ENCODE measurements around the gene RNF11. TPM values are rescaled to one million over a fixed set of nuclear protein-coding genes. Genes with fewer than 3 reads are reported as not detected.
A peak's percentile ranks its signal among the peaks of the same experiment; 100 is the strongest.
"Not testable (repeated sequence)": the region's sequence is repeated elsewhere in the genome, so short reads cannot be mapped to it uniquely, and the experiment has no call there.

Gene RNF11, protein sequence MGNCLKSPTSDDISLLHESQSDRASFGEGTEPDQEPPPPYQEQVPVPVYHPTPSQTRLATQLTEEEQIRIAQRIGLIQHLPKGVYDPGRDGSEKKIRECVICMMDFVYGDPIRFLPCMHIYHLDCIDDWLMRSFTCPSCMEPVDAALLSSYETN
- total RNA-seq = 100 to 1,000 TPM in 1 of 2 donors, 10 to 100 TPM in 1; 69.6 to 109 TPM
- long read RNA-seq, transcript RNF11-201 (3 exons, 3,084 nt) = major isoform, 241 of 251 reads
- long read RNA-seq, partial matches to known transcripts = 4 of 251 reads
- long read RNA-seq, other reads (novel, unspliced or antisense) = 4 of 251 reads

DNA sequence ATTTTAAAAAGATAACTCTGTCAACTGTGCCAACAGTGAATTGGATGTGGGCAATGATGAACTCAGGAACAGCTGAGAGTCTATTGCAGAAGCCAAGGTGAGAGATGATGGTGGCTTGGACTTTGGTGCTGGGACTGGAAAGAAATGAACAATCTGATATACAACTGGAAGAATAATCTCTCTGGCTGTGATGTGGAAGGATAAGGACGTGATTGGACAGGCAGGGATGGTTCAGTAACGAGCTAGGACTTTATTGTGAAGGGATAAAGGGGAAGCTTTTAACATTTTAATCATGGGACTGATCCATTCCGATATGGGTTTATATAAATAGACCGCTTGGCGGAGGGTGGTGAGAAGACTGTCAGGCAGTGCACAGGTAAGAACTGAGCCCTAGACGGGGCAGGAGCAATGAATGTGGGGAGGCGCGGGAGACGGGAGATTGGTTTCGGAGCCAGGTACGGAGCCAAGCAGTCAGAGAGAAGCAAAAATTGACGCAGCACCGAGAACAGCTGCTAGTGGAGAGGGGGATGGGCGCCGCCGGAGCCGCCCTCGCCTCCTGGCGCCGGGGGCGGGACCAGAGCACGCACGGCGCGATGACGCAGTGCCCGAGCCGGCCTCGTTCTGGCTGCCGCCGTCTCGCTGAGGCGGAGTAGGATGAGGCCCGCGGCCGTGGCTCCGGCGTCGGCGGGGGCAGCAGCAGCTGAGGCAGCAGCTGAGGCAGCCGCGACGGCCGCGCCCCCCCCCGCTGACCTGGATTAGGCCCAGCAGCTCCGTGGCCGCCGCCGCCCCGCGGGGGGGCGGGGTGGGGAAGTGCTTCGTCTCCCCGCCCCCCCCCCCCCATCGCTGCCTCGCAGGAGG is at the start of gene RNF11:
Gene RNF11, plus strand, starts transcription at position 601 of the 858 bp plus-strand sequence. CDS start 484 bp downstream, outside the sequence.
- DNase-seq (peak; percentile 92 to 96), ATAC-seq (peak; percentile 87)
- intact Hi-C loops (cut with DNase I, micrococcal nuclease) = no loop called here

DNA sequence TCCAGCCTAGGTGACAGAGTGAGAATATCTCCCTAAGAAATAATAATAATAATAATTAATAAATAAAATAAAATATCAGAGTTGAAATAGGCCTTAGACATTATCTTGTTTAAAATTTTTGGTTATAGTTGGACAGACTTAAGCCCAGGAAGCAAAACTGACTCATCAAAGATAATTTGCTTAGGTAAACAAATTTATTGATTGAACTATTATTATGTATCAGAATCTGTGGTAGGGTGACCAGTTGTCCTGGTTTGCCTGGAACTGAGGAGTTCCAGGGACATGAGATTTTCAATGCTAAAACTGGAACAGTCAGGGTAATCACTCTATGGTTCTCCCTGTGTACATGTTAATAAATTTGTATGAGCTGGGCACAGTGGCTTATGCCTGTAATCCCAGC is 47.8 kb upstream of the RNF11 start:
- no peak for ATAC-seq
- no peak for DNase-seq
- intact Hi-C loops (cut with DNase I, micrococcal nuclease) = loop anchor here in 1 of 2 donors (5.0 kb wide), 1 partner anchor 251 kb away; no protein-coding TSS in a partner anchor

- intact Hi-C loops (cut with DNase I, micrococcal nuclease) = loop anchor here in 1 of 2 donors (5.0 to 10.0 kb wide), 3 partner anchors 105 to 412 kb away; no protein-coding TSS in a partner anchor
Observed at GRCh38 chr1:51189421-51190073, 46.5 kb upstream of the RNF11 start.

DNA sequence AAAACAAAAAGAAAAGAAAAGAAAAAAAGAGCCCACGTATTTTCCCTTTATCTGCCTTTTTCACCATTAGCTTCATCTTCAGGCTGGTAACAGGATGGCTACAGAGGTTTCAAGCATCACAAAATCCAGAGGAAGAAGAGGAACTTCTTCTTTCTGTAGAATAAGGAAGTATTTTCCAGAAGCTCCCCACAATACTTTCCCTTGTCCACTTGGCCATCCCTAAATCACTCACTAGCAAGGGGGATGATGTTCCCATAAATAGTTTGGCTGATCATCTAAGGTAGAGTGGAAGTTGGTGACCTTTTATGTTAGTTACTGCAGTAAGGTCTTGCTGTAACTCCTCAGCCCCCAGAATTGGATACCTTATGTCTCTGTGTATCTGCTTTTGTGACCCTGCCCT is 45.1 kb upstream of the RNF11 start:
- DNase-seq (no peak), ATAC-seq (no peak)
- intact Hi-C loops (cut with DNase I, micrococcal nuclease) = loop anchor here in 1 of 2 donors (5.0 to 10.0 kb wide), 2 partner anchors 104 to 414 kb away; no protein-coding TSS in a partner anchor

More at GRCh38 chr1:51189421-51190073, 46.5 kb upstream of the RNF11 start:
- DNase-seq = peak; percentile 16 to 28
- ATAC-seq = peak; percentile 61

- intact Hi-C loops (cut with DNase I, micrococcal nuclease) = loop anchor here in 1 of 2 donors (5.0 to 10.0 kb wide), 2 partner anchors 102 to 415 kb away; no protein-coding TSS in a partner anchor
- DNase-seq (peak; percentile 44 to 72), ATAC-seq (peak; percentile 70)
Observed at GRCh38 chr1:51192213-51192843, 43.7 kb upstream of the RNF11 start.

DNA sequence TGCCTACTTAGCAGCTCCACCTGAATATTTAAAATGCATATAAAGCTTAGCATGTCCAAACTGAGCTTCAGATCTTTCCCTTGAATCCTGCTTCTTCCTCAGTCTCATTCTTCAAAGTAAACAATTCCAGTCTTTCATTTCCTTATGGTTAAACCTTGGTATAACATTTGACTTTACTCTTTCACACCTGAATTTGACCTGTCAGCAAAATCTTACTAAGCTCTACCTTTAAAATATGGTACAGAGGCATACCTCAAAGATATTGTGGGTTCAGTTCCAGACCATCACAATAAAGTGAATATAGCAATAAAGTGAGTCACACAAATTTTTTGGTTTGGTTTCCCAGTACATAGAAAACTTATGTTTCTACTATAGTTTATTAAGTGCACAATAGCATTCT is 42.5 kb upstream of the RNF11 start:
- ATAC-seq = no peak
- no peak for DNase-seq
- intact Hi-C loops (cut with DNase I, micrococcal nuclease) = loop anchor here in 1 of 2 donors (5.0 to 10.0 kb wide), 2 partner anchors 101 to 416 kb away; no protein-coding TSS in a partner anchor

DNA sequence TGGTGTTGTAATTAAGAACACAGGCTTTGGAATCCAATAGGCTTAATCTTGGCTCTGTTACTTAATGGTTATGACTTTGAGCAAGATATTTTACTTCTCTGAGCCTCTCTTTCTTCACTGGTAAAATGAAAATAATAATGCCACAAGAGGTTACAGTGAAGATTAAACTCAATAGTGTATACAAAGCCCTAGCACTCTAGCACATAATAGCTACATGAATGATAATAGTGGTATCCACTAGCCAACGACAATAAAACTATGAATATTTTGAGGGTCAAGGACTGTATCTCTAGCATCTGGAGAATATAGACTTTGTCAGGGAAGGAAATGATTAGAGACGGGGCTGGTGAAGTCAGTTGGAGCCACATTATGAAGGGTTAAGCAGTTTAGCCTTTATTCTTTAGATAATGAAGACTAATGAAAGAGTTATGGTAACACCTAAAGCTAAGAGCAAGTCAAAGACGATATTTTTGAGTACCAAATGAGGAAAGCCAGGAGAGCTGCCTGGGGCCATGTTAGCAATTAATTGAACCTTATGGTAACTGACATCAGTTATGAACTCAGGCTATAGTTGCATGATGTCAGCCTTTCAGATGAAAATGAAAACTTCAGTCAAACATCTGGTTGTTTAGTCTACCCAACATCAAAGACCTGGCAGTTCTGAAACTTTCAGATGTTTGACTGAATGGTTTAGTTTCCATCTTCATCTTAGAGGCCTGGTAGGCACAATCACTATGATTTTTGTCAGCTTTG is 32.8 kb upstream of the RNF11 start:
- no peak for DNase-seq
- ATAC-seq = no peak
- intact Hi-C loops (cut with DNase I, micrococcal nuclease) = no loop called here

DNA sequence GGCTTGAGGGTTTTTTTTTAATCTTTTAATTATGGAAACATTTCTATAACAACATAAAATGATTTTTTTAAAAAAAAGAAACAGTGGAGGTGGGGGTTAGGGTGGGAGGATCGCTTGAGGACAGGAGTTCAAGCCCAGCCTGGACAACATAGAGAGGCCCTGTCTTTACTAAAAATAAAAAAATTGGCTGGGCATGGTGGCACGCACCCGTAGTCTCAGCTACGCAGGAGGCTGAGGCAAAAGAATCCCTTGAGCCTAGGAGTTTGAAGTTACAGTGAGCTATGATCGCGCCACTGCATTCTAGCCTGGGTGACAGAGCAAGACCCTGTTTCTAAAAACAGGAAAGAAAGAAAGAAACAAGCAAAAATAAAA is 32.2 kb upstream of the RNF11 start:
- intact Hi-C loops (cut with DNase I, micrococcal nuclease) = no loop called here
- DNase-seq (no peak), ATAC-seq (no peak)

DNA sequence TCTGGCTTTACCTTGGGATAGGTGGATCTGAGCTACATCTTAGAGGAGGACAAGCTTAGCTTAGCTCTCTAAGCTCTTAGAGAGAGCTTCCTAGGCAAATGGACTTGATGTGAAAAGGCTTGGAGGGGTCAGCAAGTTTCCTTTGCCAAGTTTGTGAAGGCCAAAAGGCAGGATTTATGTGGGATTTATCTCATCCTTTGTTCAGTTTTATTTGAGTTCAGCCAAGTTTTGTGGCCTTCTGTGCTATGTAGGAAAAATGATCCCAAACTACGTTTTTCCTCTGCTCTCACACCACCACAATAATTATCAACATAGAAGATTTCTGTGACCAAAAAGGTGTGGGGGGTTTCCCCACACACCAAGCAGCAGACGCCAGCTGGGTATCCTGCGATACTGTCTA is 26.0 kb upstream of the RNF11 start:
- DNase-seq (no peak), ATAC-seq (no peak)
- intact Hi-C loops (cut with DNase I, micrococcal nuclease) = no loop called here

DNA sequence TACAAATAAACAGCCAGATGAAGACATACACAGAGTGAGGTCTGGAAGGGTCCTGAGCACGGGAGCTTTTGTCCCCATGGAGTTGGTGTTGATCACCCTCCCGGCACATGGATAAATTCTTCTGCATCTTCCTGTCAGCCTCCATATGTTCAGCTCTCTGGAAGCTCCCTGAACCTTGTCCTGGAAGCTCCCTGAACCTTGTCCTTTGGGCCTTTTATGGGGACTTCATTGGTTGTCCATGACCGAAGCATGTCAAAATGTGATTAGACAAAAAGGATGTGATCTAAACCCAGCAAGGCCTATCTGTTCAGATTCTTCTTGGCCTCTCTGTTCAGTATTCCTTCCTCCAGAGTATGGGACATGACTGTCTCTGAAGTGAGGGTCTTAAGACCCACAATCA is 25.4 kb upstream of the RNF11 start:
- no peak for ATAC-seq
- DNase-seq = no peak
- intact Hi-C loops (cut with DNase I, micrococcal nuclease) = no loop called here

GRCh38 chr1:51214615-51215131 is 21.4 kb upstream of the RNF11 start:
- ATAC-seq (no peak), DNase-seq (no peak)
- intact Hi-C loops (cut with DNase I, micrococcal nuclease) = no loop called here

- intact Hi-C loops (cut with DNase I, micrococcal nuclease) = no loop called here
- ATAC-seq (no peak), DNase-seq (no peak)
Observed at GRCh38 chr1:51215169-51215568, 20.9 kb upstream of the RNF11 start.

- no peak for ATAC-seq
- intact Hi-C loops (cut with DNase I, micrococcal nuclease) = no loop called here
- DNase-seq = no peak
Observed at GRCh38 chr1:51216631-51217030, 19.4 kb upstream of the RNF11 start.

DNA sequence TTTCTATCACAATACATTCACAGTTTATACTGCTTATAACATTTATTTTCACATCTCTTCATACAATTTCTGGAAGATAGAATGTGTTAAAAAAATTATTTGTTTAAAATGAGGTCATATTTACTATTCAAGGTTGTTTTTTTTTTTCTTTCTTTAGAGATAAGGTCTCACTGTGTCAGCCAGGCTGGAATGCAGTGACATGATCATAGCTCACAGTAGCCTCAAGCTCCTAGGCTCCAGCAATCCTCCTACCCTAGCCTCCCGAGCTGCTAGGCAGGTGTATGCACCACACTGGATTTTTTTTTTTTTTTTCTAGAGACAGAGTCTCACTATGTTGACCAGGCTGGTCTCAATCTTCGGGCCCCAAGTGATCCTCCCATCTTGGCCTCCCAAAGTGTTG is 19.0 kb upstream of the RNF11 start:
- DNase-seq = no peak
- ATAC-seq = no peak
- intact Hi-C loops (cut with DNase I, micrococcal nuclease) = no loop called here

GRCh38 chr1:51218570-51218969 is 17.5 kb upstream of the RNF11 start:
- intact Hi-C loops (cut with DNase I, micrococcal nuclease) = no loop called here
- ATAC-seq (peak; percentile 48), DNase-seq (no peak)

- ATAC-seq = no peak
- no peak for DNase-seq
- intact Hi-C loops (cut with DNase I, micrococcal nuclease) = no loop called here
Observed at GRCh38 chr1:51219022-51219421, 17.1 kb upstream of the RNF11 start.

GRCh38 chr1:51221529-51221928 is 14.5 kb upstream of the RNF11 start:
- DNase-seq; ATAC-seq; intact Hi-C loops (cut with DNase I, micrococcal nuclease): not testable (repeated sequence)

Measured in left colon (tissue), 2 donors.